HEK293 (cell line): ENCODE data around the gene ZFYVE21.

Experiments
- CTCF ChIA-PET: fragments of 350-600 bp; formaldehyde crosslinking; extraction: SDS; loops from one replicate; lab custom pipeline; 2021; ENCODE audit warnings: antibody characterized with exemption; lab: Yijun Ruan, JAX
- POLR2A ChIA-PET: fragments of 300-600 bp; formaldehyde crosslinking; extraction: SDS; loops from one replicate; lab custom pipeline; 2020; ENCODE audit warnings: antibody characterized with exemption, inconsistent platforms; lab: Yijun Ruan, JAX
- H3K27ac ChIP-seq: fragments of 200-500 bp; sonication (Bioruptor generic); 2 replicates; pipeline ENCODE4 v1.5.1; 2014; ENCODE audit warnings: low read depth, low read length, control low read depth, inconsistent platforms; ENCODE audit errors: extremely low read depth
- H3K36me3 ChIP-seq, 2 experiments: fragments of 200-500 bp in 1 of 2; sonication (Bioruptor generic) in 1 of 2; 1 replicate in 1 of 2; 2 replicates in 1 of 2; pipeline ENCODE4 v1.5.1; 2014 to 2017; ENCODE audit warnings: inconsistent platforms in 2 of 2, low read length in 2 of 2; ENCODE audit not compliant: control insufficient read depth in 2 of 2, insufficient read depth in 1 of 2
- H3K4me1 ChIP-seq: fragments of 200-500 bp; sonication (Bioruptor generic); 2 replicates; pipeline ENCODE4 v1.5.1; 2014; ENCODE audit warnings: mild to moderate bottlenecking, low read length, inconsistent platforms; ENCODE audit not compliant: control insufficient read depth, insufficient read depth
- H3K4me3 ChIP-seq: 2 replicates; pipeline ENCODE4 v1.5.1; 2011; ENCODE audit warnings: low read depth, mild to moderate bottlenecking, control low read depth, low read length, moderate library complexity
- H3K9me3 ChIP-seq: fragments of 200-500 bp; sonication (Bioruptor generic); 2 replicates; pipeline ENCODE4 v1.5.1; 2014; ENCODE audit warnings: low read depth, low read length, inconsistent platforms; ENCODE audit not compliant: control insufficient read depth, insufficient read depth
- EGR2 ChIP-seq: fragments of 450-650 bp; formaldehyde crosslinking; IDR thresholded peaks from 2 replicates; pipeline ENCODE4 v1.5.1; 2016; ENCODE audit warnings: low read depth, missing biosample characterization, missing genetic modification characterization
- GLI2 ChIP-seq: fragments of 450-650 bp; formaldehyde crosslinking; IDR thresholded peaks from 2 replicates; pipeline ENCODE4; 2017; ENCODE audit warnings: missing biosample characterization, missing genetic modification characterization, low read depth, borderline replicate concordance
- KLF10 ChIP-seq: fragments of 450-650 bp; IDR thresholded peaks from 2 replicates; pipeline ENCODE4 v1.5.1; 2018; ENCODE audit warnings: missing biosample characterization, mild to moderate bottlenecking, missing genetic modification characterization
- PRDM1 ChIP-seq: fragments of 450-650 bp; formaldehyde crosslinking; IDR thresholded peaks from 2 replicates; pipeline ENCODE4; 2016; ENCODE audit warnings: missing biosample characterization, missing genetic modification characterization
- SCRT2 ChIP-seq: fragments of 450-650 bp; formaldehyde crosslinking; IDR thresholded peaks from 2 replicates; pipeline ENCODE4 v1.5.1; 2016; ENCODE audit warnings: missing biosample characterization, missing genetic modification characterization
- ZBTB7A ChIP-seq: fragments of 450-650 bp; formaldehyde crosslinking; IDR thresholded peaks from 2 replicates; pipeline ENCODE4 v1.5.1; 2016; ENCODE audit warnings: low read depth, missing biosample characterization, missing genetic modification characterization
- ZFHX2 ChIP-seq: fragments of 450-650 bp; formaldehyde crosslinking; conservative IDR thresholded peaks from 2 replicates; pipeline ENCODE4 v1.5.1; 2016; ENCODE audit warnings: missing biosample characterization, missing genetic modification characterization
- ZFP3 ChIP-seq: fragments of 450-650 bp; formaldehyde crosslinking; IDR thresholded peaks from 2 replicates; pipeline ENCODE4 v1.5.1; 2016; ENCODE audit warnings: low read depth, missing biosample characterization, missing genetic modification characterization
- ZIC2 ChIP-seq: fragments of 450-650 bp; formaldehyde crosslinking; IDR thresholded peaks from 2 replicates; pipeline ENCODE4 v1.5.1; 2016; ENCODE audit warnings: missing biosample characterization, missing genetic modification characterization
- ZNF335 ChIP-seq: fragments of 450-650 bp; formaldehyde crosslinking; conservative IDR thresholded peaks from 2 replicates; pipeline ENCODE4 v1.5.1; 2016; ENCODE audit warnings: missing biosample characterization, missing genetic modification characterization
- ZNF560 ChIP-seq: fragments of 450-650 bp; formaldehyde crosslinking; IDR thresholded peaks from 2 replicates; pipeline ENCODE4 v1.5.1; 2017; ENCODE audit warnings: missing biosample characterization, missing genetic modification characterization, borderline replicate concordance
- ZNF600 ChIP-seq: fragments of 450-650 bp; formaldehyde crosslinking; IDR thresholded peaks from 2 replicates; pipeline ENCODE4 v1.5.1; 2016; ENCODE audit warnings: missing biosample characterization, missing genetic modification characterization
- ZNF629 ChIP-seq: fragments of 450-650 bp; formaldehyde crosslinking; IDR thresholded peaks from 2 replicates; pipeline ENCODE4 v1.5.1; 2017; ENCODE audit warnings: missing biosample characterization, missing genetic modification characterization
- TF ChIP-seq, protein P1 (sequence below): fragments of 450-650 bp; formaldehyde crosslinking; IDR thresholded peaks from 2 replicates; pipeline ENCODE4 v1.5.1; 2016; ENCODE audit warnings: missing biosample characterization, missing genetic modification characterization
- TF ChIP-seq, protein P2 (sequence below): fragments of 450-650 bp; formaldehyde crosslinking; IDR thresholded peaks from 2 replicates; pipeline ENCODE4 v1.5.1; 2016; ENCODE audit warnings: missing biosample characterization, missing genetic modification characterization
- TF ChIP-seq, protein P3 (sequence below): fragments of 450-650 bp; formaldehyde crosslinking; IDR thresholded peaks from 2 replicates; pipeline ENCODE4 v1.5.1; 2017; ENCODE audit warnings: missing biosample characterization, missing genetic modification characterization
- TF ChIP-seq, protein P4 (sequence below): fragments of 450-650 bp; formaldehyde crosslinking; optimal IDR thresholded peaks from 2 replicates; pipeline ENCODE3; 2016; ENCODE audit warnings: missing biosample characterization, mild to moderate bottlenecking, missing genetic modification characterization
- TF ChIP-seq, protein P5 (sequence below): fragments of 450-650 bp; formaldehyde crosslinking; IDR thresholded peaks from 2 replicates; pipeline ENCODE4 v1.5.1; 2017; ENCODE audit warnings: missing biosample characterization, missing genetic modification characterization

Gene ZFYVE21

DNA sequence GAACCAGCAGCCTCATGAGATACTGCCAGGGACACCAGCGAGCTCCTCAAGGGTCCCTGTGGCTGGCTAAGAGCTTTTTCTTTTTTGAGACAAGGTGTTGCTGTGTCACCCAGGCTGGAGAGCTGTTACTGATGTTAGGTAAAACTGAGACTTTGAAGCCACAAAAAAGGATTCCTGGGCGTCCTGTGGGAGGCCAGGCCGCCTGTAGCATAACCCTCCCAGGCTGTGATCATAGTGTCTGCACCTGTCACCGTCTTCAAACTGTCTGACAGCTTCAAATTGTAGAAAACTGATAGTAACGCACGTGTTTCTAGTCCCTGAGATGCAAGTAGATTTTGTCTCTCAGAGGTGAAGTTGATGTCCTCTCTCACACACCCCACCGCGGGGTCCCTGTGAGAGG is 4.1 kb downstream of the ZFYVE21 start:
- Histone ChIP-seq H3K36me3 (peaks cover 3 to 7% of the 10 kb centered on the region in 2 experiments; a peak in 2 of 3 replicates), H3K4me1 (peaks cover 8% of the 10 kb centered on the region), H3K4me3 (no peak overlapping the region), H3K27ac (no peak overlapping the region), H3K9me3 (no peaks in the 10 kb centered on the region)
- CTCF ChIA-PET: interaction anchor here (0.6 kb wide), 1 partner anchor 108 kb away, joined by 3 read pairs; no protein-coding TSS in a partner anchor
- TF ChIP-seq ZIC2 (tag by site-specific recombination) (peak; percentile 47; the same call in 1 of the 2 replicates), SCRT2 (tag by site-specific recombination) (0 out of 2 replicates have a peak, but pooled peaks have one; percentile 4), KLF10 (no peak)
- POLR2A ChIA-PET: interaction anchor here (1.4 kb wide), 1 partner anchor 13 kb away, joined by 3 read pairs; no protein-coding TSS in a partner anchor

DNA sequence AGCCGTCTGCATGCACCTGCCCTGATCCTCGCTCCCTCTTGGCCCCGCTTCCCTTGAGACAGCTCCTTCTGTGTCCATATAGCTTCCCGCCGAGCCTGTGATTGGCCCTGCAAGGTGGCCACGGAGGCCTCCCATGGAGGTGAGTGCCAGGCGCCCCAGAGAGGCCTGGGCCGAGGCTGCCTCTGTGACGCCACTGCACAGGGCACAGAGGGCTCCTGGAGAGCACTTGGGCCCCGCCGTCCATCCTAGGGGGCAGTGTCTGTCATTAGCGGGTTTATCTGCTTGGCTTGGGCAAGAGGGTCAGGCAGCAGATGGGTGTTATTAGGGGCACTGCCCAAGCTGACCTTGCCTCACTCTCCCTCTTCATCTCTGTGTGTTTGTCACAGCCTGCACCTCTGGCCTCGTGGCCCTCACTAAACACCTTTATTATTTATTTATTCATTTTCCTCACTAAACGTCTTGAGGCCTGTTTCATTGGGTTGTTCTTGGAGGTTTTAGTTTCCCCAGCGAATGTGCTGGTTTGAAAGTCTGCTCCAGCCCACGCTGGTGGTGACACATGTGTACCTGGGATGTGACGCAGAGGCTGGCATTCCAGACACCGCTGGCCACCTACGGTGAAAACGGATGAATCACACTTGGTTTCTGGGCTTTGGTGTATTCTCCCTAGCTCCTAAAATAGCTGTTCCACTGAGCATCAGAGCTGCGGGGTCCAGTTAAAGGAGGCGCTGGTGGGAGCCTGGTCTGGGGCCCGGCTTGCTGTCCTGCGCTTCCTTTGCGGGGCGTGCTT is 5.9 kb downstream of the ZFYVE21 start:
- H3K4me3 ChIP-seq: no peak overlapping the region
- ChIA-PET CTCF (interaction anchor here (0.7 kb wide), 1 partner anchor 126 kb away, joined by 3 read pairs; no protein-coding TSS in a partner anchor), POLR2A (interaction anchor here (0.7 kb wide), 1 partner anchor 13 kb away, joined by 6 read pairs; no protein-coding TSS in a partner anchor)
- H3K9me3 ChIP-seq: no peaks in the 10 kb centered on the region
- TF ChIP-seq ZNF629 (tag by site-specific recombination): peak; percentile 41; the same call in 1 of the 2 replicates
- peak; percentile 47; the same call in 1 of the 2 replicates for TF ChIP-seq ZIC2 (tag by site-specific recombination)
- TF ChIP-seq EGR2: peak; percentile 79; the same call in 1 of the 2 replicates
- TF ChIP-seq, protein P1, sequence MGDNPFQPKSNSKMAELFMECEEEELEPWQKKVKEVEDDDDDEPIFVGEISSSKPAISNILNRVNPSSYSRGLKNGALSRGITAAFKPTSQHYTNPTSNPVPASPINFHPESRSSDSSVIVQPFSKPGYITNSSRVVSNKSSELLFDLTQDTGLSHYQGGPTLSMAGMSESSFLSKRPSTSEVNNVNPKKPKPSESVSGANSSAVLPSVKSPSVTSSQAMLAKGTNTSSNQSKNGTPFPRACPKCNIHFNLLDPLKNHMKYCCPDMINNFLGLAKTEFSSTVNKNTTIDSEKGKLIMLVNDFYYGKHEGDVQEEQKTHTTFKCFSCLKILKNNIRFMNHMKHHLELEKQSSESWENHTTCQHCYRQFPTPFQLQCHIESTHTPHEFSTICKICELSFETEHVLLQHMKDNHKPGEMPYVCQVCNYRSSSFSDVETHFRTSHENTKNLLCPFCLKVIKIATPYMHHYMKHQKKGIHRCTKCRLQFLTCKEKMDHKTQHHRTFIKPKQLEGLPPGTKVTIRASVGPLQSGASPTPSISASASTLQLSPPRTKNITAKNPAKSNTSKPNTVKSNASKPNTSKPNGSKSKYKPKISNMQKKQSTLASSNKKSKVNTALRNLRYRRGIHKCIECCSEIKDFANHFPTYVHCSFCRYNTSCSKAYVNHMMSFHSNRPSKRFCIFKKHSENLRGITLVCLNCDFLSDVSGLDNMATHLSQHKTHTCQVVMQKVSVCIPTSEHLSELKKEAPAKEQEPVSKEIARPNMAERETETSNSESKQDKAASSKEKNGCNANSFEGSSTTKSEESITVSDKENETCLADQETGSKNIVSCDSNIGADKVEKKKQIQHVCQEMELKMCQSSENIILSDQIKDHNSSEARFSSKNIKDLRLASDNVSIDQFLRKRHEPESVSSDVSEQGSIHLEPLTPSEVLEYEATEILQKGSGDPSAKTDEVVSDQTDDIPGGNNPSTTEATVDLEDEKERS (tag by site-specific recombination): no peak
- peak; percentile 78 for TF ChIP-seq ZFHX2
- no peak for TF ChIP-seq GLI2 (tag by site-specific recombination)
- peak; percentile 65 for TF ChIP-seq ZNF600 (tag by site-specific recombination)
- TF ChIP-seq PRDM1 (tag by site-specific recombination): peak; percentile 30; the same call in 1 of the 2 replicates
- H3K27ac ChIP-seq: peak overlapping the region; percentile 8; the same call in 1 of the 2 replicates
- peaks cover 8% of the 10 kb centered on the region for H3K4me1 ChIP-seq
- peaks cover 3 to 16% of the 10 kb centered on the region in 2 experiments; a peak in 2 of 3 replicates for H3K36me3 ChIP-seq

DNA sequence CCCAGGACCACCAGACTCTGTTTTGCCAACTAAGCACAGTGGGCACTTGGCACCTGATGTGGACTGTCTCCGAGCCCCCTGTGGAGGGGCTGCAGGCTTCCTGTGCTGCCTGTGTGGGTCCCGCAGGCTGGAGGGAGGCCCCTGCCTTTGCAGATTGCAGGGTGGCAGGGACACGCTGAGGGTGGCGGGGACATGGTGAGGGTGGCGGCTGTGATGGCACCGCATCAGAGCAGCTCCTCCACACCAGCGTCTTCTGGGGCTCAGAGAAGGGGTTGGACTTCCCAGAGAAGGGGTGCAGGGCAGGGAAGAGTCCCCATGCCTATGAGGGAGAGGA is 8.1 kb downstream of the ZFYVE21 start:
- Histone ChIP-seq H3K4me3 (no peak overlapping the region), H3K4me1 (no peaks in the 10 kb centered on the region; the same call in 1 of the 2 replicates), H3K9me3 (no peaks in the 10 kb centered on the region), H3K27ac (no peak overlapping the region), H3K36me3 (peaks cover 3 to 22% of the 10 kb centered on the region in 2 experiments; a peak in 2 of 3 replicates)
- CTCF ChIA-PET: interaction anchor here (0.7 kb wide), 1 partner anchor 13 kb away, joined by 4 read pairs; no protein-coding TSS in a partner anchor
- POLR2A ChIA-PET: interaction anchor here (0.6 kb wide), 2 partner anchors 11 to 1106 kb away, joined by 3 read pairs; no protein-coding TSS in a partner anchor
- TF ChIP-seq, protein P2, sequence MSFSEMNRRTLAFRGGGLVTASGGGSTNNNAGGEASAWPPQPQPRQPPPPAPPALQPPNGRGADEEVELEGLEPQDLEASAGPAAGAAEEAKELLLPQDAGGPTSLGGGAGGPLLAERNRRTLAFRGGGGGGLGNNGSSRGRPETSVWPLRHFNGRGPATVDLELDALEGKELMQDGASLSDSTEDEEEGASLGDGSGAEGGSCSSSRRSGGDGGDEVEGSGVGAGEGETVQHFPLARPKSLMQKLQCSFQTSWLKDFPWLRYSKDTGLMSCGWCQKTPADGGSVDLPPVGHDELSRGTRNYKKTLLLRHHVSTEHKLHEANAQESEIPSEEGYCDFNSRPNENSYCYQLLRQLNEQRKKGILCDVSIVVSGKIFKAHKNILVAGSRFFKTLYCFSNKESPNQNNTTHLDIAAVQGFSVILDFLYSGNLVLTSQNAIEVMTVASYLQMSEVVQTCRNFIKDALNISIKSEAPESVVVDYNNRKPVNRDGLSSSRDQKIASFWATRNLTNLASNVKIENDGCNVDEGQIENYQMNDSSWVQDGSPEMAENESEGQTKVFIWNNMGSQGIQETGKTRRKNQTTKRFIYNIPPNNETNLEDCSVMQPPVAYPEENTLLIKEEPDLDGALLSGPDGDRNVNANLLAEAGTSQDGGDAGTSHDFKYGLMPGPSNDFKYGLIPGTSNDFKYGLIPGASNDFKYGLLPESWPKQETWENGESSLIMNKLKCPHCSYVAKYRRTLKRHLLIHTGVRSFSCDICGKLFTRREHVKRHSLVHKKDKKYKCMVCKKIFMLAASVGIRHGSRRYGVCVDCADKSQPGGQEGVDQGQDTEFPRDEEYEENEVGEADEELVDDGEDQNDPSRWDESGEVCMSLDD (tag by site-specific recombination): no peak
- TF ChIP-seq, protein P3, sequence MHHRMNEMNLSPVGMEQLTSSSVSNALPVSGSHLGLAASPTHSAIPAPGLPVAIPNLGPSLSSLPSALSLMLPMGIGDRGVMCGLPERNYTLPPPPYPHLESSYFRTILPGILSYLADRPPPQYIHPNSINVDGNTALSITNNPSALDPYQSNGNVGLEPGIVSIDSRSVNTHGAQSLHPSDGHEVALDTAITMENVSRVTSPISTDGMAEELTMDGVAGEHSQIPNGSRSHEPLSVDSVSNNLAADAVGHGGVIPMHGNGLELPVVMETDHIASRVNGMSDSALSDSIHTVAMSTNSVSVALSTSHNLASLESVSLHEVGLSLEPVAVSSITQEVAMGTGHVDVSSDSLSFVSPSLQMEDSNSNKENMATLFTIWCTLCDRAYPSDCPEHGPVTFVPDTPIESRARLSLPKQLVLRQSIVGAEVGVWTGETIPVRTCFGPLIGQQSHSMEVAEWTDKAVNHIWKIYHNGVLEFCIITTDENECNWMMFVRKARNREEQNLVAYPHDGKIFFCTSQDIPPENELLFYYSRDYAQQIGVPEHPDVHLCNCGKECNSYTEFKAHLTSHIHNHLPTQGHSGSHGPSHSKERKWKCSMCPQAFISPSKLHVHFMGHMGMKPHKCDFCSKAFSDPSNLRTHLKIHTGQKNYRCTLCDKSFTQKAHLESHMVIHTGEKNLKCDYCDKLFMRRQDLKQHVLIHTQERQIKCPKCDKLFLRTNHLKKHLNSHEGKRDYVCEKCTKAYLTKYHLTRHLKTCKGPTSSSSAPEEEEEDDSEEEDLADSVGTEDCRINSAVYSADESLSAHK (tag by site-specific recombination): no peak
- no peak for TF ChIP-seq ZNF335 (tag by site-specific recombination)
- TF ChIP-seq ZBTB7A (tag by site-specific recombination): no peak
- TF ChIP-seq, protein P4, sequence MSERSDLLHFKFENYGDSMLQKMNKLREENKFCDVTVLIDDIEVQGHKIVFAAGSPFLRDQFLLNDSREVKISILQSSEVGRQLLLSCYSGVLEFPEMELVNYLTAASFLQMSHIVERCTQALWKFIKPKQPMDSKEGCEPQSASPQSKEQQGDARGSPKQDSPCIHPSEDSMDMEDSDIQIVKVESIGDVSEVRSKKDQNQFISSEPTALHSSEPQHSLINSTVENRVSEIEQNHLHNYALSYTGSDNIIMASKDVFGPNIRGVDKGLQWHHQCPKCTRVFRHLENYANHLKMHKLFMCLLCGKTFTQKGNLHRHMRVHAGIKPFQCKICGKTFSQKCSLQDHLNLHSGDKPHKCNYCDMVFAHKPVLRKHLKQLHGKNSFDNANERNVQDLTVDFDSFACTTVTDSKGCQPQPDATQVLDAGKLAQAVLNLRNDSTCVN (tag by site-specific recombination): no peak
- TF ChIP-seq ZNF560 (tag by site-specific recombination): no peak
- TF ChIP-seq ZFP3 (tag by site-specific recombination): no peak
- TF ChIP-seq, protein P5, sequence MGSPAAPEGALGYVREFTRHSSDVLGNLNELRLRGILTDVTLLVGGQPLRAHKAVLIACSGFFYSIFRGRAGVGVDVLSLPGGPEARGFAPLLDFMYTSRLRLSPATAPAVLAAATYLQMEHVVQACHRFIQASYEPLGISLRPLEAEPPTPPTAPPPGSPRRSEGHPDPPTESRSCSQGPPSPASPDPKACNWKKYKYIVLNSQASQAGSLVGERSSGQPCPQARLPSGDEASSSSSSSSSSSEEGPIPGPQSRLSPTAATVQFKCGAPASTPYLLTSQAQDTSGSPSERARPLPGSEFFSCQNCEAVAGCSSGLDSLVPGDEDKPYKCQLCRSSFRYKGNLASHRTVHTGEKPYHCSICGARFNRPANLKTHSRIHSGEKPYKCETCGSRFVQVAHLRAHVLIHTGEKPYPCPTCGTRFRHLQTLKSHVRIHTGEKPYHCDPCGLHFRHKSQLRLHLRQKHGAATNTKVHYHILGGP: no peak
